K562 (cell line): ENCODE data around the gene ARHGDIB. TPM values are rescaled to one million over a fixed set of nuclear protein-coding genes. Genes with fewer than 3 reads are reported as not detected.

Experiments
- ATAC-seq: fragments of 200-7000 bp; cut with Tn5 transposase; 3 replicates; pipeline ENCODE4 v1.9.1; 2020; ENCODE audit warnings: moderate library complexity
- BruUV-seq: library from RNA; stranded (reverse); fragments of 400-500 nt; replicated peaks from 2 replicates; lab custom pipeline; 2021; lab: Mats Ljungman, UMichigan
- CTCF ChIA-PET: fragments of 300-600 bp; formaldehyde crosslinking; extraction: SDS; loops from one replicate; lab custom pipeline; 2021; ENCODE audit warnings: low intra/inter-chr PET ratio; lab: Yijun Ruan, JAX
- POLR2A ChIA-PET: fragments of 300-600, 350-650 bp; sonication (Branson Sonifier 250); formaldehyde crosslinking; extraction: SDS; loops from one replicate; lab custom pipeline; 2021; ENCODE audit warnings: antibody characterized with exemption, inconsistent platforms; lab: Yijun Ruan, JAX
- DNase-seq, 4 experiments: peaks; one replicate each; pipeline versions ENCODE4 v3.0.0 to v3.0.0-alpha.2; 2011 to 2018; ENCODE audit warnings: low spot score in 3 of 4, mixed read lengths in 3 of 4; ENCODE audit errors: extremely low read depth in 1 of 4
- FAIRE-seq: peaks from 2 replicates; lab custom pipeline; 2011; peaks lifted over from hg19 to GRCh38; lab: Jason Lieb, UNC
- H2AFZ ChIP-seq: 2 replicates; pipeline ENCODE4 v1.6.0; 2011; ENCODE audit warnings: low read depth, low read length, control low read depth, inconsistent platforms
- H3K27ac ChIP-seq: fragments of 200-600 bp; 3 replicates; pipeline ENCODE4 v1.8.0; 2011; ENCODE audit warnings: low read depth, mild to moderate bottlenecking, control low read depth, inconsistent platforms, low read length, moderate library complexity, mixed read lengths; ENCODE audit errors: extremely low read depth
- H3K27me3 ChIP-seq, 2 experiments: fragments of 300-600 bp in 1 of 2; 2 replicates in 1 of 2; 3 replicates in 1 of 2; pipeline versions ENCODE4 v1.6.0 to v1.8.0; 2011; ENCODE audit warnings: inconsistent platforms in 2 of 2, low read length in 2 of 2, mild to moderate bottlenecking in 1 of 2, mixed read lengths in 1 of 2, moderate library complexity in 1 of 2; ENCODE audit not compliant: control insufficient read depth in 2 of 2, insufficient read depth in 2 of 2
- H3K36me3 ChIP-seq: fragments of 300-600 bp; 3 replicates; pipeline ENCODE4 v1.8.0; 2011; ENCODE audit warnings: mild to moderate bottlenecking, low read length, inconsistent platforms; ENCODE audit not compliant: control insufficient read depth, insufficient read depth
- H3K4me1 ChIP-seq, 2 experiments: fragments of 200-600 bp in 1 of 2; replicated peaks in 1 of 2; 2 replicates in 1 of 2; 3 replicates in 1 of 2; pipeline versions ENCODE4 v1.5.1 to v1.8.0; 2011; ENCODE audit warnings: inconsistent platforms in 2 of 2, low read length in 2 of 2, mild to moderate bottlenecking in 1 of 2, mixed read lengths in 1 of 2, moderate library complexity in 1 of 2; ENCODE audit not compliant: control insufficient read depth in 2 of 2, insufficient read depth in 2 of 2
- H3K4me2 ChIP-seq: 2 replicates; pipeline ENCODE4 v1.6.1; 2011; ENCODE audit warnings: low read length, control low read depth, inconsistent platforms, mixed read lengths; ENCODE audit not compliant: insufficient read depth
- H3K4me3 ChIP-seq: fragments of 200-600 bp; sonication (generic), shearing (Covaris generic); 2 replicates; pipeline ENCODE4 v1.5.1; 2016; ENCODE audit warnings: control low read depth, inconsistent platforms
- H3K79me2 ChIP-seq: fragments of 200-600 bp; 3 replicates; pipeline ENCODE4 v1.8.0; 2011; ENCODE audit warnings: low read length, inconsistent platforms; ENCODE audit not compliant: control insufficient read depth, insufficient read depth
- H3K9ac ChIP-seq, 2 experiments: 2 replicates each; pipeline versions ENCODE4 v1.6.0 to v1.6.1; 2011; ENCODE audit warnings: low read depth in 2 of 2, low read length in 2 of 2, control low read depth in 1 of 2, inconsistent platforms in 1 of 2, mild to moderate bottlenecking in 1 of 2, mixed read lengths in 1 of 2; ENCODE audit not compliant: insufficient read depth in 1 of 2
- H3K9me1 ChIP-seq: one replicate; pipeline ENCODE4 v1.6.0; 2011; ENCODE audit warnings: inconsistent platforms, mild to moderate bottlenecking, low read length, moderate library complexity; ENCODE audit not compliant: control insufficient read depth, insufficient read depth
- H3K9me3 ChIP-seq: replicated peaks from 2 replicates; pipeline ENCODE4 v1.5.1; 2011; ENCODE audit warnings: low read depth, low read length, inconsistent platforms; ENCODE audit not compliant: control insufficient read depth, insufficient read depth
- H4K20me1 ChIP-seq: replicated peaks from 2 replicates; pipeline ENCODE4 v1.6.1; 2011; ENCODE audit warnings: low read length, inconsistent platforms, mixed read lengths; ENCODE audit not compliant: control insufficient read depth, insufficient read depth
- CTCF ChIP-seq, 3 experiments: IDR thresholded peaks in 2 of 3; conservative IDR thresholded peaks in 1 of 3; 2 replicates each; pipeline ENCODE4 v1.5.1; 2011 to 2012; ENCODE audit warnings: low read length in 3 of 3, mild to moderate bottlenecking in 3 of 3, control low read depth in 2 of 3, improper control_type of control experiment in 1 of 3, inconsistent platforms in 1 of 3, low read depth in 1 of 3, mixed read lengths in 1 of 3, moderate library complexity in 1 of 3; ENCODE audit not compliant: insufficient read depth in 2 of 3
- DEAF1 ChIP-seq: fragments of 450-650 bp; formaldehyde crosslinking; IDR thresholded peaks from 2 replicates; pipeline ENCODE4 v1.4.0; 2020; ENCODE audit warnings: mild to moderate bottlenecking, moderate library complexity
- REST ChIP-seq, 2 experiments: fragments of 450-650 bp; formaldehyde crosslinking in 1 of 2; IDR thresholded peaks; 2 replicates each; pipeline versions ENCODE4 v1.4.0 to v1.6.1; 2014 to 2020; ENCODE audit warnings: mild to moderate bottlenecking in 2 of 2, borderline replicate concordance in 1 of 2, low read depth in 1 of 2
- SMC3 ChIP-seq: conservative IDR thresholded peaks from 2 replicates; pipeline ENCODE4 v1.6.1; 2011; ENCODE audit warnings: low read depth, low read length, improper control_type of control experiment; ENCODE audit not compliant: insufficient read depth
- TCF7L2 ChIP-seq: fragments of 150-350 bp; IDR thresholded peaks from 2 replicates; pipeline ENCODE4 v1.6.1; 2016; ENCODE audit warnings: low read depth, mild to moderate bottlenecking, low read length, moderate library complexity
- ZNF764 ChIP-seq: fragments of 250-450 bp; sonication (Bioruptor Pico); IDR thresholded peaks from 2 replicates; pipeline ENCODE4 v1.4.0; 2020; ENCODE audit warnings: low read depth, mild to moderate bottlenecking, moderate library complexity
- WGBS: fragments of 100-300 bp; shearing (Covaris generic); methylation state at CpG from one replicate; pipeline ENCODE4 v1.1.6; 2016; ENCODE audit warnings: low coverage, mixed read lengths; ENCODE audit not compliant: insufficient coverage; ENCODE audit errors: missing lambda C conversion rate; 5-methylcytosine and 5-hydroxymethylcytosine counted together
- in situ Hi-C: fragments of 300-500 bp; cut with MboI; formaldehyde crosslinking; loops from 4 replicates; pipeline ENCODE4 v1.15.0; 2018; ENCODE audit warnings: inconsistent platforms, mixed read lengths
- intact Hi-C: fragments of 100-400 bp; cut with micrococcal nuclease; formaldehyde crosslinking; loops from 2 replicates; pipeline ENCODE4 v1.14.2; 2022
- polyA plus RNA-seq, 8 experiments: library from polyadenylated mRNA; depleted of rRNA in 4 of 8; stranded (reverse) in 5 of 8; unstranded in 3 of 8; fragments of >200 nt; fragmentation: Nextera tagmentation in 2 of 8; fragmentation: Illumina TruSeq in 1 of 8; extraction: Ambion mirVana in 2 of 8; extraction: Trizol in 1 of 8; gene quantifications; 2 replicates each; pipeline versions ENCODE4 v1.2.1 to v1.2.3, GENCODE V29; 2011 to 2014; ENCODE audit warnings: inconsistent platforms in 1 of 8, missing spikeins in 1 of 8
- total RNA-seq, 7 experiments: library from RNA; depleted of rRNA in 6 of 7; stranded (reverse); fragments of >200 nt in 6 of 7; fragmentation: Illumina TruSeq in 2 of 7; extraction: Trizol in 2 of 7; gene quantifications; 2 replicates each; pipeline versions ENCODE4 v1.2.1 to v1.2.3, GENCODE V29; 2011 to 2021; ENCODE audit warnings: low replicate concordance in 1 of 7

The ARHGDIB gene
- total and polyA plus RNA-seq, 9 of the 15 experiments (the other 6 are each of a cell fraction or from before 2014, with no cell fraction given): 9.5 to 204 (median 116) TPM

- H3K4me1 ChIP-seq: no peaks in the 10 kb centered on the region
- ATAC-seq (no peak), FAIRE-seq (no peak), DNase-seq (peak; percentile 6 to 49 (median 12))
- H4K20me1 ChIP-seq: no peaks in the 10 kb centered on the region
- no peaks in the 10 kb centered on the region for H3K27me3 ChIP-seq
- H3K27ac ChIP-seq: no peak overlapping the region
- H3K9me3 ChIP-seq: no peaks in the 10 kb centered on the region
- no peak overlapping the region for H2AFZ ChIP-seq
- intact Hi-C loops: loop anchor here (1.0 to 10.0 kb wide), 4 partner anchors 151 to 366 kb away; partner anchors contain the start of gene SMCO3
- no peaks in the 10 kb centered on the region for H3K9me1 ChIP-seq
- H3K36me3 ChIP-seq: no peaks in the 10 kb centered on the region
- no TSS peak for BruUV-seq
- CTCF ChIA-PET: interaction anchor here (0.6 to 2.3 kb wide), 11 partner anchors 60 to 1633 kb away, joined by 3 to 15 read pairs (median 4); partner anchors contain the start of gene ART4
- no peak overlapping the region for H3K4me3 ChIP-seq
- in situ Hi-C loops: loop anchor here (10.0 kb wide), 1 partner anchor 151 kb away; the partner anchor contains the start of gene ART4
- no peak overlapping the region for H3K4me2 ChIP-seq
- H3K79me2 ChIP-seq: no peaks in the 10 kb centered on the region
- WGBS: 20% methylated on average over 3 of the region's 3 CpGs
- H3K9ac ChIP-seq: no peak overlapping the region
- POLR2A ChIA-PET: interaction anchor here (0.6 to 0.9 kb wide), 2 partner anchors 186 to 383 kb away, joined by 3 read pairs; no protein-coding TSS in a partner anchor
- TF ChIP-seq REST (IDR thresholded peaks at IDR 0.05; ENCODE audit: borderline replicate concordance): peak; percentile 65
- no peak for TF ChIP-seq REST (CRISPR knock-in tag; IDR thresholded peaks at IDR 0.05; ENCODE audit: low read depth)
- no peak for TF ChIP-seq ZNF764
- TF ChIP-seq CTCF (IDR thresholded peaks at IDR 0.05 in 2 of 3, conservative IDR thresholded peaks at IDR 0.05 in 1 of 3; ENCODE audit: insufficient read depth in 2 of 3, low read depth in 1 of 3, low read length in 3 of 3): peak in 2 of 3 experiments; percentile 37 to 69; a peak in 3 of 6 replicates
- peak; percentile 54 for TF ChIP-seq SMC3
- TF ChIP-seq TCF7L2: no peak
- peak; percentile 42; the same call in 1 of the 2 replicates for TF ChIP-seq DEAF1
Measured at GRCh38 chr12:14995583-14996425, 34.4 kb upstream of the ARHGDIB start.
